GM18951 (cell line): ENCODE results near the gene PPEF2.
"Not testable (repeated sequence)": the region's sequence is repeated elsewhere in the genome, so short reads cannot be mapped to it uniquely, and the experiment has no call there.

Experiments
- POLR2A ChIP-seq: IDR thresholded peaks from 4 replicates; pipeline ENCODE4 v1.6.1; 2011; ENCODE audit warnings: mild to moderate bottlenecking; ENCODE audit not compliant: insufficient read length, insufficient read depth; ENCODE audit errors: extremely low read depth
- in situ Hi-C: fragments of 300-500 bp; cut with MboI; formaldehyde crosslinking; loops from one replicate; pipeline ENCODE4 v1.12.0; 2022; ENCODE audit warnings: low sequenced_read_pairs, mixed read lengths, inconsistent platforms; ENCODE audit not compliant: unreplicated experiment

The PPEF2 gene, protein sequence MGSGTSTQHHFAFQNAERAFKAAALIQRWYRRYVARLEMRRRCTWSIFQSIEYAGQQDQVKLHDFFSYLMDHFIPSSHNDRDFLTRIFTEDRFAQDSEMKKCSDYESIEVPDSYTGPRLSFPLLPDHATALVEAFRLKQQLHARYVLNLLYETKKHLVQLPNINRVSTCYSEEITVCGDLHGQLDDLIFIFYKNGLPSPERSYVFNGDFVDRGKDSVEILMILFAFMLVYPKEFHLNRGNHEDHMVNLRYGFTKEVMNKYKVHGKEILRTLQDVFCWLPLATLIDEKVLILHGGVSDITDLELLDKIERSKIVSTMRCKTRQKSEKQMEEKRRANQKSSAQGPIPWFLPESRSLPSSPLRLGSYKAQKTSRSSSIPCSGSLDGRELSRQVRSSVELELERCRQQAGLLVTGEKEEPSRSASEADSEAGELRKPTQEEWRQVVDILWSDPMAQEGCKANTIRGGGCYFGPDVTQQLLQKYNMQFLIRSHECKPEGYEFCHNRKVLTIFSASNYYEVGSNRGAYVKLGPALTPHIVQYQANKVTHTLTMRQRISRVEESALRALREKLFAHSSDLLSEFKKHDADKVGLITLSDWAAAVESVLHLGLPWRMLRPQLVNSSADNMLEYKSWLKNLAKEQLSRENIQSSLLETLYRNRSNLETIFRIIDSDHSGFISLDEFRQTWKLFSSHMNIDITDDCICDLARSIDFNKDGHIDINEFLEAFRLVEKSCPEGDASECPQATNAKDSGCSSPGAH

GRCh38 chr4:75902352-75902751, at the start of gene PPEF2:
TSS of gene PPEF2 (minus strand) at chr4:75902452. CDS start at chr4:75896325, 6,127 bp downstream.
- in situ Hi-C loops, result loop anchor here (10.0 kb wide), 1 partner anchor 182 kb away; no protein-coding TSS in a partner anchor

GRCh38 chr4:75950213-75950815, 48.1 kb upstream of the PPEF2 start:
- in situ Hi-C loops, result no loop called here
- TF ChIP-seq POLR2A, result no peak

More at GRCh38 chr4:75902352-75902751, at the start of gene PPEF2:
- TF ChIP-seq POLR2A, result no peak

- no peak for TF ChIP-seq POLR2A
- in situ Hi-C loops, result no loop called here
Observed at GRCh38 chr4:75948822-75949444, 46.7 kb upstream of the PPEF2 start.

- TF ChIP-seq POLR2A, result peak; percentile 39
- in situ Hi-C loops, result no loop called here
Observed at GRCh38 chr4:75940692-75941253, 38.5 kb upstream of the PPEF2 start, which contains the start of gene NAAA. TSS of gene NAAA (minus strand) at chr4:75941013. CDS start at chr4:75940949, 64 bp downstream.

GRCh38 chr4:75939890-75940691, 37.8 kb upstream of the PPEF2 start:
- in situ Hi-C loops, result no loop called here
- TF ChIP-seq POLR2A, result peak; percentile 61

DNA sequence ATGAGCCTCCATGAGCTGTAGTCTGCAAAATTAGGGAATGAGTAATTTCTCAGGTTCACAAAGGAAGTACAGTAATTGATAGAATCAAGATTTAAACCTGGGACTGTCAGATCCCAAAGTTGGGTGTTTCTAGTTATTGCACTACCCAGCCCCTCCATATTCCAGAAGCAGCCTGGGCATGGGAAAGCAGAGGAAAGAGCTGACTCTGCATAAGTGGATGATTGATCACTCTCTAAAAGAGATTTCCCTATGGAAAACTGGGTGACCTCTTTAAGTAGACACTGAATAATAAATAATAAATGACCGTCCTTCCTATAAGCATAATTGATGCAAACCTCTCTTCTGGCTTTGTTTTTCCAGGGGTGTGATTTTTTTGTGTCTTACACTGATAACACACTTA, 33.4 kb upstream of the PPEF2 start:
- TF ChIP-seq POLR2A, result no peak
- in situ Hi-C loops, result no loop called here

GRCh38 chr4:75930152-75930551, 27.9 kb upstream of the PPEF2 start:
- in situ Hi-C loops, result no loop called here
- no peak for TF ChIP-seq POLR2A

- in situ Hi-C loops, result not testable (repeated sequence)
Observed at GRCh38 chr4:75924916-75925315, 22.7 kb upstream of the PPEF2 start.

- in situ Hi-C loops, result no loop called here
- no peak for TF ChIP-seq POLR2A
Observed at GRCh38 chr4:75924309-75924827, 22.1 kb upstream of the PPEF2 start.

DNA sequence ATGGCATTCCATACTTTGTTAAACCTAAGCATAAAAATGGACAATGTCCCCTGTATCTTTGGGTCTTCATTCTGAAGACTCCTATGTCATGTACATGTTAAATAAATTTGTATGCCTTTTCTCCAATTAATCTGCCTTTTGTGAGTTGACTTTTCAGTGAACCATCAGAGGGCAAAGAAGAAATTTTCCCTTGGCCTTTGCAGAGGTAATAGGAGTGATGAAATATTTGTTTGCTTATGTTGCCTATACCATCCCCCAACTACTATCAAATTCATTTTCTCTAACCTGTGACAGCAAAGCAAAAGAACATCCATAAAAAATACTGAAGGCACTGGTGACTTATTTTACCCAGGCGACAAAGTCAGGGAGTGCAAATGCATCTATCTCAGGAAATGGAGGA, 20.3 kb upstream of the PPEF2 start:
- in situ Hi-C loops, result no loop called here
- no peak for TF ChIP-seq POLR2A

GRCh38 chr4:75921910-75922309, 19.7 kb upstream of the PPEF2 start:
- in situ Hi-C loops, result no loop called here

DNA sequence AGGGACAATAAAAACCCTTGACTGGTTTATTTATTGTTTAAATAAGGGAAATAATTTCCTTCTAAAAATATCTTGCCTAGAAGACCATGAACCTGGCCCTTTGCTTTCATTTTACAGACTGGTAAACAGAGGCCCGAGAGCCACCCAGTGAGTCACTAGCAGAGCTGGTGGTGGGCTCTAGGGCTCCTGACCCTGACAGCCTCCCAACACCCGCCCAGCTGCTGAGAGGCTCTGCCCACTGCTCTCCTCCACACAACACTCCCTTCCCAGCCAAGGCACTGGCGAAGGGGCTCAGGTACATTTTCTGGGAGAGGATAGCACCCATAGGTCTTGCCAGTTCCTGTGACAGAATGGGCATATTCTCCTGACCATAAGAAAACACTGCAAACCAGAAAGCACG, 18.1 kb upstream of the PPEF2 start:
- no peak for TF ChIP-seq POLR2A
- in situ Hi-C loops, result no loop called here

More at GRCh38 chr4:75921910-75922309, 19.7 kb upstream of the PPEF2 start:
- no peak for TF ChIP-seq POLR2A
